SK-N-SH treated with all-trans-retinoic acid at 6 μM for 48 hours (cell line): ENCODE data around the gene STYX.

ENCODE experiments used
- ARNTL ChIP-seq: fragments of 450-650 bp; formaldehyde crosslinking; IDR thresholded peaks from 2 replicates; pipeline ENCODE4 v1.5.0; 2020; ENCODE audit warnings: low read depth, mild to moderate bottlenecking, moderate library complexity, borderline replicate concordance
- CREB5 ChIP-seq: fragments of 250-450 bp; sonication (Bioruptor Pico); IDR thresholded peaks from 2 replicates; pipeline ENCODE4 v1.5.1; 2020; ENCODE audit warnings: low read depth, mild to moderate bottlenecking, moderate library complexity
- CSDC2 ChIP-seq: fragments of 250-450 bp; sonication (Bioruptor Pico); IDR thresholded peaks from 2 replicates; pipeline ENCODE4 v1.5.0; 2020; ENCODE audit warnings: mild to moderate bottlenecking, moderate library complexity
- ISL1 ChIP-seq: fragments of 250-450 bp; sonication (Bioruptor Pico); IDR thresholded peaks from 2 replicates; pipeline ENCODE4 v2.1.2; 2022; ENCODE audit warnings: mild to moderate bottlenecking, moderate library complexity
- PATZ1 ChIP-seq: fragments of 250-450 bp; sonication (Bioruptor Pico); IDR thresholded peaks from 2 replicates; pipeline ENCODE4 v1.8.0; 2020; ENCODE audit warnings: mild to moderate bottlenecking, moderate library complexity, borderline replicate concordance
- PPARA ChIP-seq: fragments of 250-450 bp; sonication (Bioruptor Pico); IDR thresholded peaks from 2 replicates; pipeline ENCODE4 v1.5.0; 2020; ENCODE audit warnings: mild to moderate bottlenecking, borderline replicate concordance
- RARB ChIP-seq: fragments of 250-450 bp; sonication (Bioruptor Pico); IDR thresholded peaks from 2 replicates; pipeline ENCODE4 v1.8.0; 2021; ENCODE audit warnings: mild to moderate bottlenecking, moderate library complexity
- TCF4 ChIP-seq: fragments of 250-450 bp; sonication (Bioruptor Pico); IDR thresholded peaks from 2 replicates; pipeline ENCODE4 v1.8.0; 2021; ENCODE audit warnings: mild to moderate bottlenecking, moderate library complexity, borderline replicate concordance
- TSHZ2 ChIP-seq: fragments of 250-450 bp; sonication (Bioruptor Pico); IDR thresholded peaks from 2 replicates; pipeline ENCODE4 v1.5.0; 2020; ENCODE audit warnings: mild to moderate bottlenecking, moderate library complexity
- ZFP3 ChIP-seq: fragments of 250-450 bp; sonication (Bioruptor Pico); IDR thresholded peaks from 2 replicates; pipeline ENCODE4 v1.5.0; 2020; ENCODE audit warnings: mild to moderate bottlenecking, moderate library complexity
- ZFP30 ChIP-seq: fragments of 450-650 bp; formaldehyde crosslinking; IDR thresholded peaks from 2 replicates; pipeline ENCODE4 v1.5.0; 2022; ENCODE audit warnings: mild to moderate bottlenecking, moderate library complexity
- ZNF8 ChIP-seq: fragments of 450-650 bp; formaldehyde crosslinking; IDR thresholded peaks from 2 replicates; pipeline ENCODE4 v1.5.0; 2020; ENCODE audit warnings: mild to moderate bottlenecking, moderate library complexity

GRCh38 chr14:52781629-52782028, 51.7 kb downstream of the STYX start:
- TF ChIP-seq ZFP3 (CRISPR knock-in tag) (no peak), ISL1 (CRISPR knock-in tag) (no peak), ZFP30 (CRISPR knock-in tag) (no peak), PATZ1 (CRISPR knock-in tag) (no peak), TCF4 (CRISPR knock-in tag) (no peak), ZNF8 (CRISPR knock-in tag) (no peak), RARB (no peak), PPARA (CRISPR knock-in tag) (no peak), CSDC2 (CRISPR knock-in tag) (no peak), ARNTL (CRISPR knock-in tag) (no peak), TSHZ2 (no peak), CREB5 (CRISPR knock-in tag) (no peak)
